ENCODE measurements around the gene PUM1. TPM values are rescaled to one million over a fixed set of nuclear protein-coding genes. Genes with fewer than 3 reads are reported as not detected.

Gene PUM1
- total and polyA plus RNA-seq, 4 donors = 24.7 to 125 (median 66.9) TPM

- Histone ChIP-seq H3K36me3 (ENCODE audit: control insufficient read depth in 4 of 4, insufficient read depth in 4 of 4, low read length in 4 of 4) (no peaks in the 10 kb centered on the region), H3K9ac (ENCODE audit: insufficient read depth in 1 of 2, low read length in 2 of 2) (no peak overlapping the region), H3K27me3 (ENCODE audit: control insufficient read depth in 3 of 3, insufficient read depth in 3 of 3, low read length in 2 of 3) (no peaks in the 10 kb centered on the region), H3K9me3 (ENCODE audit: control insufficient read depth in 4 of 4, insufficient read depth in 3 of 4, low read length in 3 of 4) (no peaks in the 10 kb centered on the region), H3K4me3 (no peak overlapping the region), H3K27ac (ENCODE audit: low read depth in 1 of 2, low read length in 1 of 2) (no peak overlapping the region), H3K4me1 (ENCODE audit: control insufficient read depth in 5 of 5, insufficient read depth in 5 of 5, low read length in 5 of 5) (no peaks in the 10 kb centered on the region)
- ATAC-seq (ENCODE audit: insufficient read depth, low FRiP score) (no peak), DNase-seq (peak in 1 of 3 donors; percentile 5)
- 83 to 86% methylated on average over 16 of the region's 16 CpGs for WGBS, 2 donors
- TF ChIP-seq CTCF (IDR thresholded peaks at IDR 0.05; ENCODE audit: control extremely low read depth, extremely low read depth) = no peak
Measured at GRCh38 chr1:31084782-31085569, 19.5 kb upstream of the PUM1 start.

GRCh38 chr1:31082385-31082784 lies 16.9 kb upstream of the PUM1 start:
- no peaks in the 10 kb centered on the region for H3K27me3 ChIP-seq (ENCODE audit: control insufficient read depth in 3 of 3, insufficient read depth in 3 of 3, low read length in 2 of 3)
- H3K4me1 ChIP-seq (ENCODE audit: control insufficient read depth in 5 of 5, insufficient read depth in 5 of 5, low read length in 5 of 5) = no peaks in the 10 kb centered on the region
- no peak overlapping the region for H3K9ac ChIP-seq (ENCODE audit: insufficient read depth in 1 of 2, low read length in 2 of 2)
- no peak for DNase-seq
- ATAC-seq (ENCODE audit: insufficient read depth, low FRiP score) = no peak
- no peak overlapping the region for H3K4me3 ChIP-seq
- WGBS, 2 donors = 91 to 98% methylated on average over 3 of the region's 3 CpGs
- H3K27ac ChIP-seq (ENCODE audit: low read depth in 1 of 2, low read length in 1 of 2) = no peak overlapping the region
- no peaks in the 10 kb centered on the region for H3K36me3 ChIP-seq (ENCODE audit: control insufficient read depth in 4 of 4, insufficient read depth in 4 of 4, low read length in 4 of 4)
- H3K9me3 ChIP-seq (ENCODE audit: control insufficient read depth in 4 of 4, insufficient read depth in 3 of 4, low read length in 3 of 4) = no peaks in the 10 kb centered on the region
- TF ChIP-seq CTCF (IDR thresholded peaks at IDR 0.05; ENCODE audit: control extremely low read depth, extremely low read depth) = no peak

GRCh38 chr1:31073044-31073443 lies 7.5 kb upstream of the PUM1 start:
- no peaks in the 10 kb centered on the region for H3K27me3 ChIP-seq (ENCODE audit: control insufficient read depth in 3 of 3, insufficient read depth in 3 of 3, low read length in 2 of 3)
- H3K4me3 ChIP-seq = no peak overlapping the region
- WGBS, 2 donors = 90 to 98% methylated on average over 2 of the region's 2 CpGs
- H3K9me3 ChIP-seq (ENCODE audit: control insufficient read depth in 4 of 4, insufficient read depth in 3 of 4, low read length in 3 of 4) = no peaks in the 10 kb centered on the region
- no peak for TF ChIP-seq CTCF (IDR thresholded peaks at IDR 0.05; ENCODE audit: control extremely low read depth, extremely low read depth)
- H3K36me3 ChIP-seq (ENCODE audit: control insufficient read depth in 4 of 4, insufficient read depth in 4 of 4, low read length in 4 of 4) = no peaks in the 10 kb centered on the region
- ATAC-seq (ENCODE audit: insufficient read depth, low FRiP score) (no peak), DNase-seq (no peak)
- no peak overlapping the region for H3K9ac ChIP-seq (ENCODE audit: insufficient read depth in 1 of 2, low read length in 2 of 2)
- H3K27ac ChIP-seq (ENCODE audit: low read depth in 1 of 2, low read length in 1 of 2) = no peak overlapping the region
- H3K4me1 ChIP-seq (ENCODE audit: control insufficient read depth in 5 of 5, insufficient read depth in 5 of 5, low read length in 5 of 5) = no peaks in the 10 kb centered on the region

Measured in lung (tissue), 12 donors.